IPS-11a (cell line): ENCODE results near the gene LIMD2.
"Not testable (repeated sequence)": the region's sequence is repeated elsewhere in the genome, so short reads cannot be mapped to it uniquely, and the experiment has no call there.

Experiments used
- H3K4me3 ChIP-seq: one replicate; pipeline ENCODE4 v1.5.1; 2013; ENCODE audit warnings: low read depth, low read length, control low read depth

Gene LIMD2

DNA sequence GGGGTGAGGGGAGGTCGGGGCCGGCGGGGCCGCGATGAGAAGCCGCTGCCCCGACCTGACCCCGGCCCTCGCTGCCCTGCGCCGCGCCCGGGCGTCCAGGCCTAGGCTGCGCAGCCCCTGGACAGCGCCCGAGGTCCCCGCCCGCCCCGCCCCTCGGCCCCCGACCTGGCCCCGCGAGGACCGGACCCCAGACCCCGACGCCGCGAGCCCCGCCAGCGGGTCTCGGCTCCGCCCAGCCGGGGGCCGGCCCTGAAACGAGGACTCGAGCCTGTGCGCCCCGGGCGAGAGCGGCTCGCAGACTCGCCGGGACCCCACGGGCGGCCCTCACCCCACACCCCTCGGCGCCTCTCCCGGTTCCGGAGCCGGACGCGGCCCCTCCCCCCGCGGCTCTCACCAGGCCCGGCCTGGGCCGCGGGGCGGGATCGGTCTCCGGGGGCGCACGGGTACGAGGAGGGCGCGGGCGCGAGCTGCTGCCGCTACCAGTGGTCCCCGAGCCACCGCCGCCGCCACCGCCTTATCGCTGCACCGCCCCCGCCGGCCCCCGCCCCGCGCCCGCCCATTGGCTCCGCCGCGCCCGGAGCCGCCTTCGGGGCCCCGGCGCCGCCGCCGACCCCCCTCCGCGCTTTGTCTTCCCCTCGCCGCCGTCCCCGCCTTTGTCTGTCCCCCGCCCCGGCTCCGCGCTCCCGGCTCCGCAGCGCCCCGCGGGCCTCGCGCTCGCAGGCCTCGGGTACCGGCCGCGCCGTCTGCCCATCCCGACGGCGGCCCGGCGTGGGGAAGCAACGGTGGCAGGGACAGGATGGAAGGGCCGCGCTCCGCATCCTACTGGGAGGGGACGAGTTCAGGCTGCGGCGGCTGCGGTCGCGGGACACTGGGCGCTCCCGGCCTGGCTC, at the start of gene LIMD2:
LIMD2 (minus strand) TSS at position 488 of the 890 bp plus-strand sequence. CDS start 827 bp downstream, outside the sequence.
- peak within 1 kb of the TSS; percentile 48 for H3K4me3 ChIP-seq

DNA sequence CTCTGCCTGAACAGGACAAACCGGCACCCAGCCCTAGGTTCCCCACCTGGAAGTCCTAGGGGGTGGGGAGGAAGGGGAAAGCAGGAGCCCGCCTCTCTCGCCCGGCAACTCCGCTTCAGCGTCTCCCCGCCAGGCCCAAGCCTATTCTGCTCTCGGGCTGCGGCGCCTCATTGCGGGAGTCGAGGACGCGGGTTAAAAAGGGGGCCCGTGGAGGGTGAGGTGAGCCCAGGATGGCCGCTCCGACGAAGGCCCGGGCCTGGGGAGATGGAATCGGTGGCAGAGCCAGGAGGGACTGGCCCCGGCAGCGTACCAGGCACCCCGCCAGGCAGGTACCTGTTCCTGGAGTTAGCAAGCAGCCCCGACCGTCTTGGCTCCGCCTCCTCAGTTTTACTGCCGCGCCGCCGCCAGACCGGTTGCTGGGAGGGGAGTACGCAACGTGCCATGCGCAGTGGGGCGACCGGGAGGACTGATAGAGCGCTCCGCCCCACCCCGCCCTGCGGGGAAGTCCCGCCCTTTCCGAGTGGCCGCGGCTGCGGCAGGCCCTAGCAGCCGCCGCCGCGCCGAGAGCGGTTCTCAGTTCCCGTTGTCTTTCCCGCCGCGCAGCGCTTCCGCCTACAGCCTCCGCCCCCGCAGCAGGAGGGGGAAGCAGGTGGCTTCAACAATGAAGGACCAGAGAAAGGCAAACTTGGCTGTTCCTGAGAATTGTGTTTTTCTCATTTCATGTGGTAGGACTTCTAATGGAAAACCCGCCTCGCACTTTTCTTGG, 41.7 kb upstream of the LIMD2 start, which contains the start of gene STRADA:
STRADA (minus strand) TSS at position 392 of the 766 bp plus-strand sequence. CDS start 13,430 bp downstream, outside the sequence.
- peak within 1 kb of the TSS; percentile 80 for H3K4me3 ChIP-seq

DNA sequence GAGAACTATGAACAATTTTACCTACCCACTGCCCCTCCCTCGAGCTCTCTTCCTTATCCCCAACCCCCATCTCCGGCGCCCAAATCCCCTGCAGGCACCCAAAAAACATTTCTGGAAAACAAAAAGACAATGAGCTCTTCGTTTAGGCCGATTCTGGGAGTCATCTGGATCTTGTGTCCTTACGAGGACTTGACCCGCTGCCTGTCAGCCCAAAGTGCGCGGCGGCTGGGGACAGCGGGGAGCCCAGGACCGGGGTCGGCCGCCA, 41.1 kb upstream of the LIMD2 start:
- H3K4me3 ChIP-seq, result peak overlapping the region; percentile 80

DNA sequence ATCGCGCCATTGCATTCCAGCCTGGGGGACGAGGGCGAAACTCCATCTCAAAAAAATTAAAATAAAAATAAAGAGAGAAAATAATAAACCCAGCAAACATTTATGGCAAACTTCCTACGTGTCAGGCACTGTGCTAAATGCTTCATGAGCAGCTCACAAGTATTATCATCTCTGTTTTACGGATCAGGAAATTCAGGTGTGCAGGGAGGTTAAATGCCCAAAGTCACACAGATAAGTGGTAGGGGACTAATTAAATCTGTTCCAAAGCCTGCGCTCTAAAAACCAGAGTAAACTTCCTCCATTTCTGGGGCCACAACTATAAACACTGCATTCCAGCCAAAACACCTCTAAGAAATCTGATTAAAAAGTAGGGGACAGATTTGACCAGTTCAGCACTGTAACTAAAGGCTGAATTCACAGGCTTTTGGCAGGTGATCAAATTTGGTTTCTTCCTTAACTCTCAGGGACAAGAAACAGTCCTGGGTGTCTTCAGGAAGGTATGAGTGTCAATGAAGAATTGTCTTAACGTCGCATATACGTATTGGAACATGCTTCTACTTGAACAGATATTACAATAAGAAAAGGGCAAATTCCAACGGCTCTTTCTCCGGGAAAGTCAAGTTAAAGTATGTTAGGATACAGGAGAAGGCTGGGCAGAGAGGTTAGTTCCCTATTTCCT, 40.7 kb upstream of the LIMD2 start:
- peak overlapping the region; percentile 80 for H3K4me3 ChIP-seq

DNA sequence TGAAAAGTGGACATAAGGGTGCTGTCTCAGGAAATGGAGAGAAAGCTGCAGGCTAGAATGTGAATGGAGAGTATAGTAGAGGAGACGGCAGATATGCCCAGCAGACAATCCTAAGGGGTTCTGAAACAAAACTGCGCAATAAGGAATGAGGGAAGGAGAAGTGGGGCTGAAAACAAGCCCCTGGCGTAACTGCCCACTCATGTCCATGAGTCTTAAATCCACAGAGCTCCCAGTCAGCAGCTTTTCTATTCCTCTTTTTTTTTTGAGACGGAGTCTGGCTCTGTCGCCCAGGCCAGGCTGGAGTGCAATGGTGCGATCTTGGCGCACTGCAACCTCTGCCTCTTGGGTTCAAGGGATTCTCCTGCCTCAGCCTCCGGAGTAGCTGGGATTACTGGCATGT, 35.8 kb upstream of the LIMD2 start:
- no peak overlapping the region for H3K4me3 ChIP-seq

DNA sequence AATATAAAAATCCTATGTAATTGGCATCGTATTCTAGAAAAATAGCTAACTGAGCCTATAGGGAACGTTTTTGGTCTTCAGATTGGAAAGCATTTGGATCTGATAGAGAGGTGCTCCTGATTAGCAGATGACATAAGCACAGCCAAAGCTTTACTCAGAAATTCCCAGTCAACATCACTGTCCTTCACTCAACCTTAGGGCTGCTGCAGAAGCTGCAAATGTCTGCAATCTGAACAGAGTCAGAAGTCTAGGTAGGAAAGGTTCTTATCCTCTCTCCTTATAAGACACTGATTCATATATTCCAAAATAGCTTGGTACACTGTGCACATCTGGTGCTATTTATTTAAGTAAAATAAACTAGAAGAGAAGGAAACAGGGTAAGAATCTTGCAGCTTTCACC, 22.5 kb upstream of the LIMD2 start:
- no peak overlapping the region for H3K4me3 ChIP-seq

DNA sequence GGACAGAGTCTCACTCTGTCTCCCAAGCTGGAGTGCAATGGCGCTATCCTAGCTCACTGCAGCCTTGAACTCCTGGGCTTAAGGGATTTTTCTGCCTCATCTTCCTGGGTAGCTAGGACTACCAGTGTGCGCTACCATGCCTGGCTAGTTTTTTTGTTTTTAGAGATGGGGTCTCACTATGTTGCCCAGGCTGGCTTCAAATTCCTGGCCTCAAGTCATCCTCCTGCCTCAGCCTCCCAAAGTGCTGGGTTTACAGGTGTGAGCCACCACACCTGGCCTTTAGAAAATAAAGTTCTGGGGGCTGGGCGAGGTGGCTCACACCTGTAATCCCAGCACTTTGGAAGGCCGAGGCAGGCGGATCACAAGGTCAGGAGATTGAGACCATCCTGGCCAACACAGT, 20.3 kb upstream of the LIMD2 start:
- not testable (repeated sequence) for H3K4me3 ChIP-seq

DNA sequence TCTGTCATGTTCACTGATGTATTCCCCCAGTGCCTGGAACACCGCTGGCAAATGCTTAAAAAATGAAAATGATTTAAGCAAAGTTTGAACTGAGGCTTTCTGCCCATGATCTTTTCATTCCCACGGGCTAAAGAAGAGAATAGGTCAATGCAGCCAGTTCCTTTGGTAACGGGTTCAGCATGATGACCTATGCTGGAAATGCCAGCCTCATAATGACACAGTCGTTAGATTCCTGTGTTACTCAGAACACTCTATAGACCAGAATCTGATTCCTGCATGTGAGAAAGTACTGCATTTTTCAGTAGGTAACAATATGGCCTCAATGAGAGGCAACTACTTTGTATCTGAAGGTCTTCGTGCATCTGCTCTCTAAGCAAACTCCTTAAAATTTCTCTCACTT, 19.1 kb upstream of the LIMD2 start:
- no peak overlapping the region for H3K4me3 ChIP-seq

DNA sequence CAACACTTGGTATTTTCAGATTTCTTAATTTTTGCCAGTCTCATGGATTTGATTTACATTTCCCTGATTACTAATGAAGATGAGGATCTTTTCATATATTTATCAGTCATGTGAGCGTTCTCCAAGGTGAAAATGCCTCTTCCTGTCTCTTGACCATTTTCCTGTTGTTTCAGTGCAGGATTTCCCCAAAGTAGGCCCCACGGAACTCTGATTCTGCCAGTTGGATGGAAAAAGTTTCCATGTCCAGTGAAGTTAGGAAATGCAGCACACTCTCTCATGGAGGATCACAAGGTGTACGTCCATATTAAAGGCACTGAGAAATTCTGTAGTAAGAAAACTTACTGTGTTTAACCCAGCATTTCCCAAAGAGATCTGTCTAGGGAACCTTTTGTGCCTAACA, 16.5 kb upstream of the LIMD2 start:
- no peak overlapping the region for H3K4me3 ChIP-seq

DNA sequence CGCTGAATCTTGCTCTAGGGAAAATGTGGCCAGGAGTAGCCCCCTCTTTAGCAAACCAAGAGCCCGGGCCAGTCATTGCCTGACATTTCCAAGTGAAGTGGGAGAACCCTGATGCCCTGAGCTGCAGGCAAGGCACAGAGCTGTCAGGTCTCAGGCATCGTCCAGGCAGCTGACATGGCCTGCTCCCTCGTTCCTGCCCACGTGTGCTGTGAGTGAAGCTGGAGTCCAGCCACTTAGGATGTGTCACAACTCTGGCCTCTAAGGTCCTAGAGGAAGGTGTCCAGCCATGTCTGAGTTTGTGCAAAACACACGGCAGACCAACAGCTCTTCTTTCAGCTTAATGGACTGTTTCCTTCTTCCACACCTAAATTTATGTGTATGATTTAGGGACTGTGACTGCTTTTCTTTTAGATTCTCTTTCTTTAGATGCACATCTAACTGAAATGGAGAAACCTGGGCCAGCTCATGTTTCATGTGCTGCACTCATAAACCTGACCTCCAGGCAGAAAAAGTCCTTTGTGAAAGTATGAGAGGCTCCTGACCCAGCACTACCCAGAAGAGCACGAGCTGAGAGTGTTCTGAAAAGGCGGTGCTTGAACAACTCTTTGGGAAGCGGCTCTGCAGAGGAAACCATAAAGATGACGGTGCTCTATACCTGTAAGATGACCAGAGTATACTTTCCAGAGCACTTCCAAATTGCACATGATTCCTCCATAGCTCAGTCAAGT, 14.8 kb upstream of the LIMD2 start:
- no peak overlapping the region for H3K4me3 ChIP-seq

DNA sequence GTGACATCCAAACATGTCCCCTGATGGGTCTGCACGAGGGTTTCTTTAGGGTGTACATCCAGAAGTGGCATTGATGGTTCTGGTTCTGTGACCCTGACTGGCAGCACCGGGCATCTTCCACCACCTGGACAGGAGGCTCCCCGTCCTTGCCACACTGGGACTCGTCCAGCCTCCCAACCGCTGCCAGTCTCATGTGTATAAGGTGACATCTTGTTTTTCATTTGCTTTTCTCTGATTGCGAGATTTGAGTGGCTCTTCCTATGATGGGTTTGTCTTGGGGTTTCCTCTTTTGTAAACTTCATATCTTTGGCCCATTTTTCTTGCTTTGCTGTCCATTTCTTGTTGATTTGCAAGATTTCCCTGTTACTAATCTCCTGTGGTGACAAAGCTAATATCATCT, 9.2 kb upstream of the LIMD2 start:
- H3K4me3 ChIP-seq, result no peak overlapping the region

DNA sequence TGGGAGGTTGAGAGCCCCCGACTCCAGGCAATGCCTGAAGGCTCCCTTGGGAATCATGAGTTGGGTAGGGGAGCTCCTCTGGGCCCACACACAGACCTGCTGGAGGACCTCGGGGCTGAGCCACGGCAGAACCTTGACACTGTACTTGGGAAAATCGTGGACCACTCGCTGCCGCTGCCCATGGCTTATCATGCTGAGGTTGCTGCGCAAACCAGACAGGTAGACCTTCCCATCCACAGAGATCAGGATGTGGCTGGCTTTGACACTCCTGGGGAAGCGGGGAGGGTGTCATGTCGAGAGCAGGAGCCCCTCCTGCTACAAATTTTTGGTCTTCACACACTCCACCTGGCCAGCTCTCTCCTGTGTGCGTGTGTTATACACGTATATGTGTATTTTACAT, 7.2 kb upstream of the LIMD2 start:
- H3K4me3 ChIP-seq, result no peak overlapping the region

DNA sequence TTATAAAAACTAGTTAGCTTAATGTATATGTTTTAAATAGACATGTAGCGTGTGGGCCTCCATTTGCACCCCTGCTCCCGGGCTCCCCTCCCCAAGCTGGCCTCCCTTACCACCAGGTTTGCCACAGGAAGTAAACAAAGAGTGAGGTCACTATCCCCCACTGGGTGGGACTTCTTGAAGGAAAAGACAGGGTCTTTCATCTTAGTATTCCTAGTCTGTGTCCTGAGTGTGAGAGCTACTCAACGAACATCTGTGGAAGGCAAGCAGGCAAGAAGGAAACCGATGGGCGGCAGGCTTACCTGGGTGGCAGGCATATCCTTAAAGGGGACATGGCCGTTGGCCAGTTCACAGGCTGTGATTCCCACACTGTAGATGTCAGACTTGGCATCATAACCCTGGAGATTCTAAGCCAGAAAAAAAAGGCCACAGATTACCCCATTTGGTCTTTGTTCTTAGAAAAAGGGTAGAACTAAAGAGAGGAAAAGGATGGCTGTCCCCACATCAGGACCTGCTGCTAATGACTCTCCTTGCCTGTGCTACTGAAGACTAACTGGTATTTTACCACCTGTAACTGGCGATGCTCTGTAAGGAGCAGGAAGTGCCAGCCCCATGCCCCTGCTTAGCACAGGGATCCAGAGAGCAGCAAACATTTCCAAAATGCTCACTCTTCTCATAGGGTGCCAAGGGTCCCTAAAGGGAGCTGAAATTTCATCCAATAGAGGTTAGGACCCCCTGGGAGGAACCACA, 6.6 kb upstream of the LIMD2 start:
- H3K4me3 ChIP-seq, result no peak overlapping the region

DNA sequence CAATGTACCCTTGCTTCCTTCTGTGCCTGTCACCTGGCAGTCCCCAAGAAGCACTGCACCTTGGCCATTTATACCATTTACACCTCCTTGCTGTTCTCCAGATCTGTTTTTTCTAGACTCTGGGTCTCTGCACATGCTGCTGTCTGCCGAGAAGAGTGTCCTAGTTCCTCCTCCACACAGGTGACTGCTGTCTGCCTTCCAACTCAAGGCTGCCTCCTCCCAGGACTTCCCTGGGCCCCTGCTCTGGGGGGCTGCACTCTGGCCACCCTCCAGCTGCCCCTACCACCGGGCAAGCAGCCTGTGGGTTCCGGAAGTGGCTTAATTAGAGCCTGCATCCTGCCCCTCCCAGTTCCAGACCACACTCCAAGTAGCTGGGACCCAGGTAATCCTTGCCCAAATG, 5.7 kb upstream of the LIMD2 start:
- H3K4me3 ChIP-seq, result no peak overlapping the region

DNA sequence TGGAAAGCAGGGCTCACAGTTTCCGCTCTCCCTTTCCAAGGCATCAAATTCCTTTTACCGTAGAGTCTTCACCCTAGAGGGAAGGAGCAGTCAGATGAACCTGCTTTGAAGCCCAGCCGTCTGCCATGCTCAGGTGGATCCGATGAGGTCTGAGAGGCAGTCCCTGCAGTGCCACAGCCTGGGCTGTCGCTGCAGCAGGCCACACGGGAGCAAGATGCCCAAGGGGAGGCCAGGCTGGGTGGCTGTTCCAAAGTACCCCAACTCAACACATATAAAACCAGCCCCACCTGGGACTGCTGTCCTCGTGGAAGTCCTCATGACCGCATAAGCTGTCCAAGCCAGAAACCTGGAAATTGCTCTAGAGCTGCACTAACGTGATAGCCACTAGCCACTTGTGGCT, 4.9 kb upstream of the LIMD2 start:
- no peak overlapping the region for H3K4me3 ChIP-seq

DNA sequence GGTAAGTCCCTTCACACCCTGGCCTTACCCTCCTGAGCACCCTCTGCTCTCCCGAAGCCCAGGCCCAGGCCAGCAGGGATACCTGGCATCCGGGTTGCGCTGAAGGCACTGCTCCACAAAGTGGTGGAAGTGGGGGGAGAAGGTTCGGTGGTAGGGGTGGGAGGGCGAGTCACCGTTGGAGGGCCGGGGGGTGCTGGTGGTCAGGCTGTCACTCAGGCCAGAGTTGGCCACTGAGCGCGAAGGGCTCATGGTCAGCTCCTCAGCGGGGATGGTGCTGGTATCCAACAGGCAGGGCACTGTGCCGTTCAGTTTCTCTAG, 4.3 kb upstream of the LIMD2 start:
- no peak overlapping the region for H3K4me3 ChIP-seq

DNA sequence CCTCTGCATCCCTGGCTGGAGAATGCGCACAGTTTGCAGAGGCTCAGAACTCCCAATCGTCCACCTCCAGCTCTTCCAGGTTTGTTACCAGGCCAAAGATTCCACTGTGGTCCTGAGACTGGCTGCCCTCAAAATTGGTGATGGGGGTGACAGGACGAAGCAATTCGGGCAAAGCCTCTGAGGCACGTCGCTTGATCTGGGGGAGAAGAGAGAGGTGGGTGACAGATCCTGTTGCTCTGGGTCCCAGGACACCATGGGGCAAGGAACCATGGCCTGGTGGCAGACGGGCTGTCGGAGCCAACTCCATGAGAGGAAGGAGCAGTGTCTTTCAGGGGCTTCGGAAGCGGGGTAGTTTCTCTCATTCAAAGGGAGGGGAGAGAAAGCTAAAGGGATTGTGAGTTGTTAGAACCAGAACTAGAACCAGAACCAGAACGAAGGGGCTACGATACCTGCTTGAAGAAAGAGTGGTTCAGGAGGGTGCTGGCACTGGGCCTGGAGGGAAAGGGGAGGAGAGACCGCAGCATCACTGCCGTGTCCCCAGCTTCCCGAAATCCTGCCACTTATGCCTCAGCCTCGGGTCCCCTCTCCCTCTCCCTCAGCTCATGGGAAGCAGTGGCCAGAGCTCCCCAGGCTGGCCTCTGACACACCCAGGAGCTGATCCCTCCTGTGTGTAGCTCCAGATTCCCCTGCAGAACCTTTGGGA, 3.8 kb upstream of the LIMD2 start:
- no peak overlapping the region for H3K4me3 ChIP-seq

DNA sequence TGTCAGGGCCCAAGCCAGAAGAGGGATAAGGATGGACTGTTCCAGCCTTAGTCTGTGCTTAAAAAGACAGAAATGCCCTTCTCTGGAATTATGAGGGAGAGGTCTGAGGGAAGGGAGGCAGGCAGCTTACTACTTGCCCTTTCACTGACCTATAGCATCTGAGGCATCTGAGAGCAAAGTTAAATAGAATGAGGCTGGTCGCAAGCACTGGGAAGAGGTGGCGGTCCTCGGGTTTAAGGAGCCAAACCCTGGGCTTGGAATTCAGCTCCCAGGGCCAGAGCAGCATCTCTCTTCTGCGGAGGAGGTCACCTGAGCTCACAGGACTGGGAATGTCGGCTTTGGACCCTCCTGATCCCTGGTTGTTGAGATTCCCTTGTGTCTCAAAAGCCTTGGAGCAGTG, 3.1 kb upstream of the LIMD2 start:
- no peak overlapping the region for H3K4me3 ChIP-seq

DNA sequence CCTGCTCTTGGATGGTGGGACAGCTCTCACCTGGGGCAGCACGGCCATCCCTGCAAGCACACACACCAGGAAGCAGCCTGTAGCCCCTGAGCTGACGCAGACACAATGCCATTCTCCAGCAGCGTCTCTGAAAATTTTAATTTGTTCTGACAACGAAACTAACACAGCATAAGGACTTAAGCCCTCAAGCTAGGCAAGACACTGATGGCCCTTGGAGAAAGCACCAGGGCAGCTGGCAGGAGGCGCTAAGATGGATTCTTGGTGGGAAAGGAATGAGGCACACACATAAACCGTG, 2.7 kb upstream of the LIMD2 start:
- no peak overlapping the region for H3K4me3 ChIP-seq
